ENCODE results near the gene PARP1. TPM values are rescaled to one million over a fixed set of nuclear protein-coding genes. Genes with fewer than 3 reads are reported as not detected.

The PARP1 gene
- total and polyA plus RNA-seq, 9 donors: 24.7 to 74.6 (median 63.1) TPM

- no peak for DNase-seq
- Histone ChIP-seq H3K4me1 (ENCODE audit: insufficient read depth) (no peaks in the 10 kb centered on the region), H3K27me3 (no peaks in the 10 kb centered on the region), H3K4me3 (no peak overlapping the region), H3K9me3 (no peaks in the 10 kb centered on the region), H3K27ac (no peak overlapping the region), H3K36me3 (no peaks in the 10 kb centered on the region)
- no peak for TF ChIP-seq EP300 (IDR thresholded peaks at IDR 0.05)
- no peak for TF ChIP-seq POLR2A (IDR thresholded peaks at IDR 0.05)
- TF ChIP-seq CTCF (IDR thresholded peaks at IDR 0.05): no peak
- intact Hi-C loops (cut with DNase I): no loop called here
- 83 to 85% (median 84%) methylated on average over 7 of the region's 7 CpGs for WGBS, 3 donors
Observed at GRCh38 chr1:226453015-226453704, 45.3 kb upstream of the PARP1 start.

GRCh38 chr1:226450688-226451087 lies 42.8 kb upstream of the PARP1 start:
- Histone ChIP-seq H3K27me3 (no peaks in the 10 kb centered on the region), H3K27ac (no peak overlapping the region), H3K4me3 (no peak overlapping the region), H3K4me1 (ENCODE audit: insufficient read depth) (no peaks in the 10 kb centered on the region), H3K36me3 (no peaks in the 10 kb centered on the region), H3K9me3 (no peaks in the 10 kb centered on the region)
- WGBS, 3 donors: 59 to 70% (median 66%) methylated on average over 2 of the region's 2 CpGs
- DNase-seq: no peak
- intact Hi-C loops (cut with DNase I): no loop called here
- TF ChIP-seq POLR2A (IDR thresholded peaks at IDR 0.05) (no peak), EP300 (IDR thresholded peaks at IDR 0.05) (no peak), CTCF (IDR thresholded peaks at IDR 0.05) (no peak)

- H3K4me3 ChIP-seq: no peak overlapping the region
- intact Hi-C loops (cut with DNase I): no loop called here
- DNase-seq: no peak
- H3K36me3 ChIP-seq: no peaks in the 10 kb centered on the region
- H3K27ac ChIP-seq: no peak overlapping the region
- H3K27me3 ChIP-seq: no peaks in the 10 kb centered on the region
- 55 to 97% (median 72%) methylated on average over 5 of the region's 5 CpGs for WGBS, 3 donors
- H3K4me1 ChIP-seq (ENCODE audit: insufficient read depth): no peaks in the 10 kb centered on the region
- TF ChIP-seq CTCF (IDR thresholded peaks at IDR 0.05) (no peak), POLR2A (IDR thresholded peaks at IDR 0.05) (no peak), EP300 (IDR thresholded peaks at IDR 0.05) (no peak)
- H3K9me3 ChIP-seq: no peaks in the 10 kb centered on the region
Observed at GRCh38 chr1:226449823-226450222, 41.9 kb upstream of the PARP1 start.

GRCh38 chr1:226447932-226448665 lies 40.2 kb upstream of the PARP1 start:
- Histone ChIP-seq H3K4me1 (ENCODE audit: insufficient read depth) (no peaks in the 10 kb centered on the region), H3K4me3 (no peak overlapping the region), H3K27ac (no peak overlapping the region), H3K36me3 (no peaks in the 10 kb centered on the region), H3K27me3 (no peaks in the 10 kb centered on the region), H3K9me3 (no peaks in the 10 kb centered on the region)
- no peak for DNase-seq
- intact Hi-C loops (cut with DNase I): no loop called here
- 45 to 57% (median 45%) methylated on average over 4 of the region's 4 CpGs for WGBS, 3 donors
- no peak for TF ChIP-seq EP300 (IDR thresholded peaks at IDR 0.05)
- no peak for TF ChIP-seq CTCF (IDR thresholded peaks at IDR 0.05)
- no peak for TF ChIP-seq POLR2A (IDR thresholded peaks at IDR 0.05)
